HepG2 (cell line): ENCODE results near the gene DDIT4. TPM values are rescaled to one million over a fixed set of nuclear protein-coding genes. Genes with fewer than 3 reads are reported as not detected.
A peak's percentile ranks its signal among the peaks of the same experiment; 100 is the strongest.

Experiments used
- ARNT ChIP-seq: fragments of 450-650 bp; IDR thresholded peaks from 2 replicates; pipeline ENCODE4 v1.6.1; 2017
- ARNT2 ChIP-seq: sonication (generic); formaldehyde crosslinking; IDR thresholded peaks from 2 replicates; pipeline ENCODE4 v1.8.0; 2022; ENCODE audit warnings: mild to moderate bottlenecking, low read depth, missing genetic modification reagents, moderate library complexity
- CBX1 ChIP-seq: IDR thresholded peaks from one replicate; pipeline ENCODE4 v1.6.1; 2016; ENCODE audit warnings: antibody characterized with exemption, low read depth
- CEBPG ChIP-seq: IDR thresholded peaks from 2 replicates; pipeline ENCODE4 v1.6.1; 2016
- DPF2 ChIP-seq: sonication (generic); formaldehyde crosslinking; IDR thresholded peaks from 2 replicates; pipeline ENCODE4 v1.4.0; 2020; ENCODE audit warnings: mild to moderate bottlenecking, low read depth, missing genetic modification reagents, borderline replicate concordance
- E2F2 ChIP-seq: sonication (generic); formaldehyde crosslinking; IDR thresholded peaks from 2 replicates; pipeline ENCODE4 v1.4.0; 2020; ENCODE audit warnings: missing genetic modification reagents, borderline replicate concordance
- FOXJ3 ChIP-seq: sonication (generic); formaldehyde crosslinking; IDR thresholded peaks from 2 replicates; pipeline ENCODE4 v1.4.0; 2020; ENCODE audit warnings: missing genetic modification reagents, mild to moderate bottlenecking, borderline replicate concordance
- HMGA1 ChIP-seq: sonication (generic); formaldehyde crosslinking; conservative IDR thresholded peaks from 2 replicates; pipeline ENCODE4 v1.4.0; 2020; ENCODE audit warnings: missing genetic modification reagents
- HNRNPLL ChIP-seq: fragments of 200-400 bp; formaldehyde crosslinking; IDR thresholded peaks from 2 replicates; pipeline ENCODE4 v1.6.1; 2017; ENCODE audit warnings: mild to moderate bottlenecking, low read depth, low read length; ENCODE audit not compliant: poor library complexity, severe bottlenecking
- MAF1 ChIP-seq: sonication (generic); formaldehyde crosslinking; IDR thresholded peaks from 2 replicates; pipeline ENCODE4 v1.5.0; 2020; ENCODE audit warnings: missing genetic modification reagents, borderline replicate concordance
- NCOA1 ChIP-seq: sonication (generic); formaldehyde crosslinking; IDR thresholded peaks from 2 replicates; pipeline ENCODE4 v1.9.0; 2021; ENCODE audit warnings: missing genetic modification reagents
- NR2F2 ChIP-seq: IDR thresholded peaks from 2 replicates; pipeline ENCODE4 v1.6.1; 2012; ENCODE audit warnings: low read depth, inconsistent platforms, borderline replicate concordance
- SAFB2 ChIP-seq: sonication (generic); formaldehyde crosslinking; IDR thresholded peaks from 2 replicates; pipeline ENCODE4 v1.5.1; 2020; ENCODE audit warnings: missing genetic modification reagents, low read depth, mild to moderate bottlenecking, borderline replicate concordance
- SIX1 ChIP-seq: sonication (generic); formaldehyde crosslinking; IDR thresholded peaks from 2 replicates; pipeline ENCODE4 v1.4.0; 2020; ENCODE audit warnings: missing genetic modification reagents, borderline replicate concordance
- ZEB1 ChIP-seq: IDR thresholded peaks from 2 replicates; pipeline ENCODE4 v1.6.1; 2012; ENCODE audit warnings: mild to moderate bottlenecking, low read depth, inconsistent platforms; ENCODE audit not compliant: insufficient replicate concordance
- ZNF24 ChIP-seq: fragments of 450-650 bp; IDR thresholded peaks from 2 replicates; pipeline ENCODE4 v1.6.1; 2017; ENCODE audit warnings: antibody characterized with exemption, mild to moderate bottlenecking
- ZNF512B ChIP-seq: sonication (generic); formaldehyde crosslinking; IDR thresholded peaks from 2 replicates; pipeline ENCODE4 v1.5.1; 2020; ENCODE audit warnings: missing genetic modification reagents, mild to moderate bottlenecking, borderline replicate concordance
- ZNF549 ChIP-seq: sonication (generic); formaldehyde crosslinking; IDR thresholded peaks from 2 replicates; pipeline ENCODE4 v1.5.0; 2020; ENCODE audit warnings: missing genetic modification reagents
- ZNF570 ChIP-seq: sonication (generic); formaldehyde crosslinking; IDR thresholded peaks from 2 replicates; pipeline ENCODE4 v1.4.0; 2020; ENCODE audit warnings: mild to moderate bottlenecking, missing genetic modification reagents, borderline replicate concordance
- ZNF878 ChIP-seq: sonication (generic); formaldehyde crosslinking; IDR thresholded peaks from 2 replicates; pipeline ENCODE4 v1.8.1; 2023; ENCODE audit warnings: mild to moderate bottlenecking, missing genetic modification reagents, moderate library complexity
- polyA plus RNA-seq, 8 experiments: library from polyadenylated mRNA; depleted of rRNA in 3 of 8; stranded (reverse) in 7 of 8; unstranded in 1 of 8; fragments of >200 nt; fragmentation: Illumina TruSeq in 4 of 8; extraction: Trizol in 4 of 8; gene quantifications; 2 replicates each; pipeline versions ENCODE4 v1.2.1 to v1.2.3, GENCODE V29; 2011 to 2016; ENCODE audit warnings: low read depth in 4 of 8, missing spikeins in 1 of 8, mixed read lengths in 1 of 8; ENCODE audit not compliant: insufficient read depth in 1 of 8
- total RNA-seq, 5 experiments: library from RNA; depleted of rRNA; stranded (reverse); fragments of >200 nt; fragmentation: Illumina TruSeq; extraction: Trizol; gene quantifications; 2 replicates each; pipeline ENCODE4 v1.2.3, GENCODE V29; 2016; ENCODE audit warnings: low read depth in 1 of 5
- TF ChIP-seq, protein P1 (sequence below): sonication (generic); formaldehyde crosslinking; IDR thresholded peaks from 2 replicates; pipeline ENCODE4 v1.4.0; 2020; ENCODE audit warnings: missing genetic modification reagents
- TF ChIP-seq, protein P2 (sequence below): sonication (generic); formaldehyde crosslinking; IDR thresholded peaks from 2 replicates; pipeline ENCODE4 v1.5.0; 2020; ENCODE audit warnings: mild to moderate bottlenecking, missing genetic modification reagents

DDIT4 gene
- total and polyA plus RNA-seq, 2 of the 13 experiments (the other 11 are each of a cell fraction or from before 2014, with no cell fraction given): 35.6 to 40.7 TPM

GRCh38 chr10:72276421-72277339 lies 3.0 kb downstream of the DDIT4 start (continued):
- TF ChIP-seq, protein P1, sequence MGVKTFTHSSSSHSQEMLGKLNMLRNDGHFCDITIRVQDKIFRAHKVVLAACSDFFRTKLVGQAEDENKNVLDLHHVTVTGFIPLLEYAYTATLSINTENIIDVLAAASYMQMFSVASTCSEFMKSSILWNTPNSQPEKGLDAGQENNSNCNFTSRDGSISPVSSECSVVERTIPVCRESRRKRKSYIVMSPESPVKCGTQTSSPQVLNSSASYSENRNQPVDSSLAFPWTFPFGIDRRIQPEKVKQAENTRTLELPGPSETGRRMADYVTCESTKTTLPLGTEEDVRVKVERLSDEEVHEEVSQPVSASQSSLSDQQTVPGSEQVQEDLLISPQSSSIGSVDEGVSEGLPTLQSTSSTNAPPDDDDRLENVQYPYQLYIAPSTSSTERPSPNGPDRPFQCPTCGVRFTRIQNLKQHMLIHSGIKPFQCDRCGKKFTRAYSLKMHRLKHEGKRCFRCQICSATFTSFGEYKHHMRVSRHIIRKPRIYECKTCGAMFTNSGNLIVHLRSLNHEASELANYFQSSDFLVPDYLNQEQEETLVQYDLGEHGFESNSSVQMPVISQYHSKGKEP: no peak; the same call in 1 of the 2 replicates
- TF ChIP-seq ZNF878 (CRISPR knock-in tag) (peak; percentile 87; the same call in 1 of the 2 replicates), CBX1 (peak; percentile 41), ZNF570 (CRISPR knock-in tag) (no peak), ZNF24 (no peak), CEBPG (CRISPR knock-in tag) (peak; percentile 31; the same call in 1 of the 2 replicates), HNRNPLL (no peak), ARNT (no peak), NCOA1 (CRISPR knock-in tag) (no peak), HMGA1 (CRISPR knock-in tag) (no peak), ARNT2 (CRISPR knock-in tag) (0 out of 2 replicates have a peak, but pooled peaks have one; percentile 35), SIX1 (CRISPR knock-in tag) (peak; percentile 60; the same call in 1 of the 2 replicates), SAFB2 (CRISPR knock-in tag) (no peak), E2F2 (CRISPR knock-in tag) (no peak), MAF1 (CRISPR knock-in tag) (peak; percentile 47; the same call in 1 of the 2 replicates), ZEB1 (no peak), FOXJ3 (CRISPR knock-in tag) (peak; percentile 74; the same call in 1 of the 2 replicates), ZNF512B (CRISPR knock-in tag) (no peak), DPF2 (CRISPR knock-in tag) (0 out of 2 replicates have a peak, but pooled peaks have one; percentile 6), NR2F2 (no peak), ZNF549 (CRISPR knock-in tag) (no peak)
- TF ChIP-seq, protein P2, sequence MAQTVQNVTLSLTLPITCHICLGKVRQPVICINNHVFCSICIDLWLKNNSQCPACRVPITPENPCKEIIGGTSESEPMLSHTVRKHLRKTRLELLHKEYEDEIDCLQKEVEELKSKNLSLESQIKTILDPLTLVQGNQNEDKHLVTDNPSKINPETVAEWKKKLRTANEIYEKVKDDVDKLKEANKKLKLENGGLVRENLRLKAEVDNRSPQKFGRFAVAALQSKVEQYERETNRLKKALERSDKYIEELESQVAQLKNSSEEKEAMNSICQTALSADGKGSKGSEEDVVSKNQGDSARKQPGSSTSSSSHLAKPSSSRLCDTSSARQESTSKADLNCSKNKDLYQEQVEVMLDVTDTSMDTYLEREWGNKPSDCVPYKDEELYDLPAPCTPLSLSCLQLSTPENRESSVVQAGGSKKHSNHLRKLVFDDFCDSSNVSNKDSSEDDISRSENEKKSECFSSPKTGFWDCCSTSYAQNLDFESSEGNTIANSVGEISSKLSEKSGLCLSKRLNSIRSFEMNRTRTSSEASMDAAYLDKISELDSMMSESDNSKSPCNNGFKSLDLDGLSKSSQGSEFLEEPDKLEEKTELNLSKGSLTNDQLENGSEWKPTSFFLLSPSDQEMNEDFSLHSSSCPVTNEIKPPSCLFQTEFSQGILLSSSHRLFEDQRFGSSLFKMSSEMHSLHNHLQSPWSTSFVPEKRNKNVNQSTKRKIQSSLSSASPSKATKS (CRISPR knock-in tag): no peak
